ENCODE measurements around the gene PCAT7. TPM values are rescaled to one million over a fixed set of nuclear protein-coding genes. Genes with fewer than 3 reads are reported as not detected.

The PCAT7 gene
- polyA plus RNA-seq, 1 donor from 2014 or later = 7.7 TPM

- no peak overlapping the region for H2AFZ ChIP-seq (ENCODE audit: low read depth, low read length)
- no peaks in the 10 kb centered on the region for H3K36me3 ChIP-seq (ENCODE audit: insufficient read depth, low read length)
- H3K9me3 ChIP-seq (ENCODE audit: low read length) = no peaks in the 10 kb centered on the region
- H3K79me2 ChIP-seq (replicated peaks; ENCODE audit: insufficient read depth, low read length) = no peaks in the 10 kb centered on the region
- H3K27me3 ChIP-seq (ENCODE audit: insufficient read depth, low read depth, low read length) = no peaks in the 10 kb centered on the region
- TF ChIP-seq RAD21 (conservative IDR thresholded peaks at IDR 0.05) (no peak), CTCF (IDR thresholded peaks at IDR 0.05; ENCODE audit: poor library complexity, severe bottlenecking) (no peak), EP300 (conservative IDR thresholded peaks at IDR 0.05; ENCODE audit: poor library complexity, severe bottlenecking) (no peak), REST (IDR thresholded peaks at IDR 0.05; ENCODE audit: borderline replicate concordance) (no peak)
- H3K4me2 ChIP-seq (ENCODE audit: low read length) = no peak overlapping the region
- H3K9me2 ChIP-seq (ENCODE audit: insufficient read depth, low read length) = no peaks in the 10 kb centered on the region
- no peak overlapping the region for H3K4me3 ChIP-seq (ENCODE audit: low read length)
- H3K9ac ChIP-seq (ENCODE audit: low read length) = no peak overlapping the region
- no peak overlapping the region for H3K27ac ChIP-seq (ENCODE audit: low read length)
- no peaks in the 10 kb centered on the region for H4K20me1 ChIP-seq (ENCODE audit: insufficient read depth)
- no peaks in the 10 kb centered on the region for H3F3A ChIP-seq (ENCODE audit: insufficient read depth, low read length, poor library complexity, severe bottlenecking)
Measured at GRCh38 chr9:94576131-94576530, 21.2 kb downstream of the PCAT7 start.

GRCh38 chr9:94577036-94577435 is 22.2 kb downstream of the PCAT7 start:
- Histone ChIP-seq H3K36me3 (ENCODE audit: insufficient read depth, low read length) (no peaks in the 10 kb centered on the region), H3F3A (ENCODE audit: insufficient read depth, low read length, poor library complexity, severe bottlenecking) (no peaks in the 10 kb centered on the region), H3K9me3 (ENCODE audit: low read length) (no peaks in the 10 kb centered on the region), H2AFZ (ENCODE audit: low read depth, low read length) (no peak overlapping the region), H4K20me1 (ENCODE audit: insufficient read depth) (no peaks in the 10 kb centered on the region), H3K79me2 (replicated peaks; ENCODE audit: insufficient read depth, low read length) (no peaks in the 10 kb centered on the region), H3K27ac (ENCODE audit: low read length) (no peak overlapping the region), H3K4me2 (ENCODE audit: low read length) (no peak overlapping the region), H3K9me2 (ENCODE audit: insufficient read depth, low read length) (no peaks in the 10 kb centered on the region), H3K27me3 (ENCODE audit: insufficient read depth, low read depth, low read length) (no peaks in the 10 kb centered on the region), H3K9ac (ENCODE audit: low read length) (no peak overlapping the region), H3K4me3 (ENCODE audit: low read length) (no peak overlapping the region)
- TF ChIP-seq EP300 (conservative IDR thresholded peaks at IDR 0.05; ENCODE audit: poor library complexity, severe bottlenecking) (no peak), POLR2AphosphoS5 (IDR thresholded peaks at IDR 0.05) (no peak), RAD21 (conservative IDR thresholded peaks at IDR 0.05) (no peak)

- Histone ChIP-seq H3K27me3 (ENCODE audit: insufficient read depth, low read depth, low read length) (no peaks in the 10 kb centered on the region), H3F3A (ENCODE audit: insufficient read depth, low read length, poor library complexity, severe bottlenecking) (no peaks in the 10 kb centered on the region), H3K36me3 (ENCODE audit: insufficient read depth, low read length) (no peaks in the 10 kb centered on the region), H3K79me2 (replicated peaks; ENCODE audit: insufficient read depth, low read length) (no peaks in the 10 kb centered on the region), H3K27ac (ENCODE audit: low read length) (no peak overlapping the region), H4K20me1 (ENCODE audit: insufficient read depth) (no peaks in the 10 kb centered on the region), H3K4me3 (ENCODE audit: low read length) (no peak overlapping the region), H3K9me3 (ENCODE audit: low read length) (no peaks in the 10 kb centered on the region), H3K9ac (ENCODE audit: low read length) (no peak overlapping the region), H2AFZ (ENCODE audit: low read depth, low read length) (no peak overlapping the region), H3K4me2 (ENCODE audit: low read length) (no peak overlapping the region), H3K9me2 (ENCODE audit: insufficient read depth, low read length) (no peaks in the 10 kb centered on the region)
- TF ChIP-seq MXI1 (conservative IDR thresholded peaks at IDR 0.05; ENCODE audit: poor library complexity, severe bottlenecking) (no peak), EP300 (conservative IDR thresholded peaks at IDR 0.05; ENCODE audit: poor library complexity, severe bottlenecking) (no peak), RAD21 (conservative IDR thresholded peaks at IDR 0.05) (no peak), EZH2 (IDR thresholded peaks at IDR 0.05; ENCODE audit: borderline replicate concordance, insufficient read depth, low read length, poor library complexity, severe bottlenecking) (no peak), TAF1 (IDR thresholded peaks at IDR 0.05; ENCODE audit: low read depth) (no peak), SMC3 (conservative IDR thresholded peaks at IDR 0.05; ENCODE audit: poor library complexity) (no peak), REST (IDR thresholded peaks at IDR 0.05; ENCODE audit: borderline replicate concordance) (no peak)
Measured at GRCh38 chr9:94577571-94577970, 22.7 kb downstream of the PCAT7 start.

All from neural cell (in vitro differentiated cells).